ENCODE results near the gene NAT16. TPM values are rescaled to one million over a fixed set of nuclear protein-coding genes. Genes with fewer than 3 reads are reported as not detected.
"Not testable (repeated sequence)": the region's sequence is repeated elsewhere in the genome, so short reads cannot be mapped to it uniquely, and the experiment has no call there.

NAT16 gene
- total and polyA plus RNA-seq, 10 of the 15 experiments (the other 5 are each of a cell fraction or from before 2014, with no cell fraction given), result not detected

DNA sequence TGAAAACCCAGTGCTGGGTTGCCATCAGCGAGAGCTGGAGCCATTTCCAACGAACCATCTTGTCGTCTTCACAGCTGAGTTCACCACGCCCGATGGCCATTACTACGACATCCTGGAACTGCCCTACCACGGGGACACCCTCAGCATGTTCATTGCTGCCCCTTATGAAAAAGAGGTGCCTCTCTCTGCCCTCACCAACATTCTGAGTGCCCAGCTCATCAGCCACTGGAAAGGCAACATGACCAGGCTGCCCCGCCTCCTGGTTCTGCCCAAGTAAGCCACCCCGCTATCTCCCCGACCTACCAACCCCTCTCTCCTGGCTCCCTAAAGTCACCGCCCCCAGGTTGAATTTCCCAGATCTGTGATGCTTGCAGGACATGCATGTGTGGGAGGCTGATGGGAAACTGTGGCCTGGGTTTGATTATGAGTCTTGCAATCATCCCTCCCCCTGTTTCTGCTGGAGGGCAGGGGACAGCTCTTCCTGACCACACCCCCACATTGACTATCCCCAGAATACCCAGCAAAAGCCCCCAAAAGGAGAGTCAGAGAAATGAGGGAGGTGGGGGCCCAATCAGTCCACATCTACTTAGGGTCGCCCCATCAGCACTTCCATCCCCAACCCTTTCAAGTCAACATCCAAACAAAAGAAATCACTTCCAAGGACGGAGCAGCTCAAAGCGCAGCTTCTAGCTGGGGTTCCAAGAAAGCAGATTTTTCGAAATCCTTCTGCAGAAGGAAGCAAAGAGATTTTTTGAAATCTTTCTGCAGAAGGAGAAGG is 46.3 kb downstream of the NAT16 start:
- H3K9ac ChIP-seq (ENCODE audit: control insufficient read depth, insufficient read depth, low read length), result no peak overlapping the region
- FAIRE-seq (no peak), DNase-seq (ENCODE audit: low read depth, low spot score) (no peak), ATAC-seq (no peak)
- ChIA-PET POLR2A (interaction anchor here (0.6 to 2.5 kb wide), 2 partner anchors 11 to 1200 kb away, joined by 3 to 12 read pairs; no protein-coding TSS in a partner anchor), RAD21 (ENCODE audit: unreplicated experiment) (interaction anchor here (0.6 to 2.3 kb wide), 10 partner anchors 9 to 149 kb away, joined by 3 to 13 read pairs (median 3); partner anchors contain the start of genes FIS1 and TRIM56), CTCF (interaction anchor here (0.7 to 3.4 kb wide), 8 partner anchors 8 to 239 kb away, joined by 3 to 21 read pairs (median 6); partner anchors contain the start of gene VGF), SMC1A (ENCODE audit: uncharacterized antibody, unreplicated experiment) (interaction anchor here (0.6 to 3.1 kb wide), 6 partner anchors 10 to 413 kb away, joined by 3 to 12 read pairs (median 4); no protein-coding TSS in a partner anchor)
- H3K4me3 ChIP-seq, result no peak overlapping the region
- H3K36me3 ChIP-seq (ENCODE audit: control insufficient read depth in 2 of 2, insufficient read depth in 2 of 2, low read length in 1 of 2), result no peaks in the 10 kb centered on the region
- H3K4me1 ChIP-seq (ENCODE audit: control insufficient read depth, insufficient read depth, low read length), result peaks cover 3% of the 10 kb centered on the region
- no peaks in the 10 kb centered on the region for H3K9me3 ChIP-seq (replicated peaks; ENCODE audit: control insufficient read depth, insufficient read depth, low read length)
- H3K27ac ChIP-seq (ENCODE audit: control insufficient read depth, insufficient read depth), result no peak overlapping the region
- TF ChIP-seq ETV6 (conservative IDR thresholded peaks at IDR 0.05 in 1 of 2, IDR thresholded peaks at IDR 0.05 in 1 of 2; ENCODE audit: borderline replicate concordance in 1 of 2, low read depth in 1 of 2), result no peak
- no peak for TF ChIP-seq BRCA1 (IDR thresholded peaks at IDR 0.05; ENCODE audit: low read depth, low read length)
- no peak for TF ChIP-seq ATF2 (IDR thresholded peaks at IDR 0.05; ENCODE audit: low read length)
- TF ChIP-seq CHD1 (IDR thresholded peaks at IDR 0.05; ENCODE audit: low read depth, low read length), result no peak
- TF ChIP-seq, protein P1, sequence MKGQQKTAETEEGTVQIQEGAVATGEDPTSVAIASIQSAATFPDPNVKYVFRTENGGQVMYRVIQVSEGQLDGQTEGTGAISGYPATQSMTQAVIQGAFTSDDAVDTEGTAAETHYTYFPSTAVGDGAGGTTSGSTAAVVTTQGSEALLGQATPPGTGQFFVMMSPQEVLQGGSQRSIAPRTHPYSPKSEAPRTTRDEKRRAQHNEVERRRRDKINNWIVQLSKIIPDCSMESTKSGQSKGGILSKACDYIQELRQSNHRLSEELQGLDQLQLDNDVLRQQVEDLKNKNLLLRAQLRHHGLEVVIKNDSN (IDR thresholded peaks at IDR 0.05; ENCODE audit: borderline replicate concordance, extremely low read length, insufficient read depth, low read depth, low read length), result no peak
- TF ChIP-seq RBBP5 (conservative IDR thresholded peaks at IDR 0.05), result no peak
- TF ChIP-seq GABPA (IDR thresholded peaks at IDR 0.05; ENCODE audit: low read depth), result no peak
- TF ChIP-seq RELA (IDR thresholded peaks at IDR 0.05; ENCODE audit: borderline replicate concordance, partially characterized antibody), result no peak
- no peak for TF ChIP-seq IKZF2 (IDR thresholded peaks at IDR 0.05)
- H4K20me1 ChIP-seq (ENCODE audit: control insufficient read depth, insufficient read depth), result no peaks in the 10 kb centered on the region
- BruUV-seq (replicated peaks), result no TSS peak
- H2AFZ ChIP-seq (ENCODE audit: control insufficient read depth, low read depth, low read length), result no peak overlapping the region
- H3K27me3 ChIP-seq (replicated peaks in 1 of 2; ENCODE audit: control insufficient read depth in 2 of 2, insufficient read depth in 2 of 2, low read length in 1 of 2), result peaks cover 0 to 2% of the 10 kb centered on the region in 2 experiments; a peak in 2 of 4 replicates
- WGBS (ENCODE audit: insufficient coverage, insufficient replicate concordance, low lambda C conversion rate, missing lambda C conversion rate), result 17% methylated on average over 15 of the region's 15 CpGs
- H3K4me2 ChIP-seq (ENCODE audit: control insufficient read depth, insufficient read depth), result no peak overlapping the region
- intact Hi-C loops (cut with micrococcal nuclease; ENCODE audit: unreplicated experiment), result no loop called here
- H3K79me2 ChIP-seq (ENCODE audit: control insufficient read depth, insufficient read depth, low read length), result no peaks in the 10 kb centered on the region
- in situ Hi-C loops (cut with MboI), result no loop called here

DNA sequence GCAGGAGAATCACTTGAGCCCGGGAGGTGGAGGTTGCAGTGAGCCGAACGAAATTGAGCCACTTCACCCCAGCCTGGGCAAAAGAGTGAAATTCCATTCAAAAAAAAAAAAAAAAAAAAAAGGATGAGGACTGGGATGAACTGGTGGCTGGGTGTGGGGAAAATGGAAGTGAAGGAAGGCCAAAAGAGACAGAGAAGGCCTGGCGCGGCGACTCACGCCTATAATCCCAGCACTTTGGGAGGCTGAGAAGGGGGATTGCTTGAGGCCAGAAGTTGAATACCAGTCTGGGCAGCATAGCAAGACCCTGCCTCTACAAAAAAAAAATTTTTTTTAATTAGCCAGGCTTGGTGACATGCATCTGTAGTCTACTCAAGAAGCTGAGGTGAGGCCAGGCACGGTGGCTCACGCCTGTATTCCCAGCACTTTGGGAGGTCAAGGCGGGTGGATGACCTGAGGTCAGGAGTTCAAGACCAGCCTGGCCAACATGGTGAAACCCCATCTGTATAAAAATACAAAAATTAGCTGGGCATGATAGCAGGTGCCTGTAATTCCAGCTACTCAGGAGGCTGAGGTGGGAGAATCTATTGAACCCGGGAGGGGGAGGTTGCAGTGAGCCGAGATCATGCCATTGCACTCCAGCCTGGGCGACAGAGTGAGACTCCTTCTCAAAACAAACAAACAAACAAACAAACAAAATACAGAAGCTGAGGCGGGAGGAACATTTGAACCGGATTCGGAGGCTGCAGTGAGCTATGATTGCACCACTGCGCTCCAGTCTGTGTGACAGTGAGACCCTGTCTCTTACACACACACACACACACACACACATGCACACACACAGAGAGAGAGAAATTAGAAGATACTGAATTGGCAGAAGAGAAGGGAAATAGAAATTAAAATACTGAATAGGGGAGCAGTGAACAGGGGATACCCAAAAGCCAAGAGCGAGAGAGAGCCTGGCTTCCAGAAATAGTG is 47.2 kb downstream of the NAT16 start:
- DNase-seq (ENCODE audit: low read depth, low spot score); intact Hi-C loops (cut with micrococcal nuclease; ENCODE audit: unreplicated experiment); H3K27me3 ChIP-seq (replicated peaks in 1 of 2; ENCODE audit: control insufficient read depth in 2 of 2, insufficient read depth in 2 of 2, low read length in 1 of 2); BruUV-seq (replicated peaks); ATAC-seq; H3K9ac ChIP-seq (ENCODE audit: control insufficient read depth, insufficient read depth, low read length); H3K9me3 ChIP-seq (replicated peaks; ENCODE audit: control insufficient read depth, insufficient read depth, low read length); H3K27ac ChIP-seq (ENCODE audit: control insufficient read depth, insufficient read depth); FAIRE-seq; H3K36me3 ChIP-seq (ENCODE audit: control insufficient read depth in 2 of 2, insufficient read depth in 2 of 2, low read length in 1 of 2); in situ Hi-C loops (cut with MboI); H3K4me1 ChIP-seq (ENCODE audit: control insufficient read depth, insufficient read depth, low read length); H4K20me1 ChIP-seq (ENCODE audit: control insufficient read depth, insufficient read depth); H3K4me3 ChIP-seq; H2AFZ ChIP-seq (ENCODE audit: control insufficient read depth, low read depth, low read length); H3K79me2 ChIP-seq (ENCODE audit: control insufficient read depth, insufficient read depth, low read length); H3K4me2 ChIP-seq (ENCODE audit: control insufficient read depth, insufficient read depth): not testable (repeated sequence)
- ChIA-PET SMC1A (ENCODE audit: uncharacterized antibody, unreplicated experiment) (interaction anchor here (0.6 to 3.1 kb wide), 3 partner anchors 10 to 413 kb away, joined by 3 to 12 read pairs (median 4); no protein-coding TSS in a partner anchor), CTCF (interaction anchor here (1.3 to 3.4 kb wide), 4 partner anchors 10 to 238 kb away, joined by 3 to 21 read pairs (median 11); partner anchors contain the start of gene VGF), RAD21 (ENCODE audit: unreplicated experiment) (interaction anchor here (0.6 to 2.3 kb wide), 5 partner anchors 8 to 60 kb away, joined by 3 to 13 read pairs (median 3); no protein-coding TSS in a partner anchor), POLR2A (interaction anchor here (0.6 to 2.5 kb wide), 2 partner anchors 10 to 1201 kb away, joined by 3 to 12 read pairs; no protein-coding TSS in a partner anchor)
- 55% methylated on average over 18 of the region's 18 CpGs for WGBS (ENCODE audit: insufficient coverage, insufficient replicate concordance, low lambda C conversion rate, missing lambda C conversion rate)

Measured in GM12878 (cell line).